GM19025 (cell line): Measurements from ENCODE around the gene CGB7.

Experiments
- ATAC-seq: cut with Tn5 transposase; IDR thresholded peaks from one replicate; pipeline ENCODE4 v1.9.1; 2021; ENCODE audit warnings: mild to moderate bottlenecking, low read depth, moderate library complexity; ENCODE audit not compliant: unreplicated experiment

The CGB7 gene

DNA sequence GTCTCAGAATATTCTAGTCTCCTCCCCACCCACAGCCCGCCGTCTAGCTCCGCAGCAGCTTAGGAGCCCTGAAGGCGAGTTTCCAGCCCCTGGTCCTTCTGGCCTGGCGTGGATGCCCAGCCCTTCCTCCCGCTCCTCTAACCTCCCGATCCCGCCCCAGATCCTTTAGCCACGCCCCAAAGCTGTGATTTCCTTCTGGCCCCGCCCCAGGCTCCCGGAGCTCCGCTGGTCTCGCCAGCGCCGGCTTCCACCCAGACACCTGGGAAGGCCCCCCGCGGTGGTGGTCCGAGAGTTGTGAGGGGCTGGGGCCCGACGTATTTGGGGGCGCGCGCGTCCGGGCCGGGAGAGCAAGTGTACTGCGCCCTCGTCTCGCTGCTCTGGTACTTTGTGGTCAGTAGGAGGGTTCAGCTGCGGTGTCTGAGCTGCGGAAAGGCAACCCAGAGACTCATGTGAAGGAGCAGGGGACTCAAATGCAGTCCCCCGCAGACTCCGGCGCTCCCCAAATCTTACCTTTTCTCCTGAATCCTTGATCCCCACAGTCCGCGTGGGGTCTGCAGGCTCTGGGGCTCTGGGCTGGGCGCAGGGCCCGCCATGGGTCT, at the start of gene CGB7:
Gene CGB7, minus strand, starts transcription at position 114 of the 599 bp plus-strand sequence. CDS start 2,374 bp downstream, outside the sequence.
- ATAC-seq: no peak

DNA sequence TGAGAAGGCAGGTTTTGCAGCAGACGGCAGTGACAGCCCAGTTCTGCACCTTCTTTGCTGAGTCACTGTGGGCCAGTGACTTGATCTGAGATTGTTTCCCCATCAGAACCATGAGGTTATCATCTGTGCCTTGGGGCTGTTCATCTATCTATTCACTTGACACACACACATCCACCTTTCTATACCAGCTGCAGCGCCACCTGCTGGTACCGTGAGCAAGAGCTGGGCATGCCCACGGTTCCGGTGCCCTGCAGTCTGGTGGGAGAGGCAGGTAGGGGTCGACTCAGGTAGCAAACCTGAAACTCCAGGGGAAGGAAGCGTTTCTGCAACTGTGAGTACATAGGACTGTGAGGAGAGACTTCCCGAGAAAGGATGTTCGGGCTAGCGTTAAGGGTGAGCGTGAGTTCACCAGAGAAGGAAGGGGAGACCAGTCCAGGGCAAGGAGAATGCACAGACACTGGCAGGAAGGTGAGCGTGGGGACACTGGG, 49.1 kb upstream of the CGB7 start:
- no peak for ATAC-seq

GRCh38 chr19:49104229-49104864, 46.8 kb upstream of the CGB7 start:
- no peak for ATAC-seq

GRCh38 chr19:49103331-49104085, 46.0 kb upstream of the CGB7 start:
- no peak for ATAC-seq

- ATAC-seq: no peak
Observed at GRCh38 chr19:49102303-49102702, 44.8 kb upstream of the CGB7 start.

- no peak for ATAC-seq
Observed at GRCh38 chr19:49101160-49101559, 43.6 kb upstream of the CGB7 start.

GRCh38 chr19:49098795-49099194, 41.2 kb upstream of the CGB7 start:
- no peak for ATAC-seq

GRCh38 chr19:49097453-49098288, 40.1 kb upstream of the CGB7 start:
- ATAC-seq: no peak

DNA sequence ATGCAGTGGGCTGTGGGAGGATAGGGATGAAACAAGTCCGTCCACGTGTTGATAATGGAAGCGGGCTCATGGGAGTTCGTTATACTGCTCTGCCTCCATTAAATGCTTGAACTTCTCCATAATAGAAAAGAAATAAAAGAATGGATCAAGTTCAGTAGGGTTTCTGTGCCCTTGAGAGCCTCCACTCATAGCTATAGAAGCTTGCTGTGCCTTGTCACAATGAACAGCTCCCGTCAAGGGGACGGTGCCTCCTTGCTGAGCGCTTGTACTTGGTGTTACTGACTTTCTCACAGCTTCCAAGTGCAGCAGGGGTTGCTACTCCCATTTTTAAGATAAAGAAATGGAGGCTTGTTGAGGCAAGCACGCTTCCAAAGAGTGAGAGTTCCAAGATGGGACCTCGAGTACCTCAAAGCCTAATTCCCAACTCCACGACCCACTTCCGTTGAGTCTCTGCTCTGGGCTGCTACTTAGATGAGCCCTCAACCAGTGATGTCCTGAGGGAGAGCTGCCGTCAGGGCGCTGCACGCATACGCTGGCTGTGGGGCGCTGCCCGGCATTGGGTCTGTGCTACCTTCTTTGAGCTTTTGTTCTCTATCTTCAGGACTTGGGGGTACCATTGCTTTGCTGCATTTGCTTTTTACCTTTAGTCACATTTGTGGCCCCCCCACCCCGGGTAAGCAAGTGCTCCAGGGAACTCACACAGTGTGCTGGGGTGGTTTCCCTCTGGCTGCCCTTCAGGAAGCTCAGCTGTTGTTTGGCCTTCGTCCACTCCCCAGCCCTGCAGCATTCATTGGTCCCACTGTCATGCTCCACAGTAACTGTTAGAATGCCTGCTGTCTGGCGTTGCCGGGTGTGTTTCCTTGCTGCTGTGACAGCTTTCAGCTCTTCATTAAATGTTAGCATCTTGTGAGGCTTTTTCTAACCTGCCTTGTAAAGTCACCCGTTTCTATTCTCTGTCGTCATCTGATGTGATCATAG, 37.2 kb upstream of the CGB7 start:
- ATAC-seq: no peak

GRCh38 chr19:49092686-49093085, 35.1 kb upstream of the CGB7 start:
- ATAC-seq: no peak

- no peak for ATAC-seq
Observed at GRCh38 chr19:49091391-49092038, 34.0 kb upstream of the CGB7 start.

DNA sequence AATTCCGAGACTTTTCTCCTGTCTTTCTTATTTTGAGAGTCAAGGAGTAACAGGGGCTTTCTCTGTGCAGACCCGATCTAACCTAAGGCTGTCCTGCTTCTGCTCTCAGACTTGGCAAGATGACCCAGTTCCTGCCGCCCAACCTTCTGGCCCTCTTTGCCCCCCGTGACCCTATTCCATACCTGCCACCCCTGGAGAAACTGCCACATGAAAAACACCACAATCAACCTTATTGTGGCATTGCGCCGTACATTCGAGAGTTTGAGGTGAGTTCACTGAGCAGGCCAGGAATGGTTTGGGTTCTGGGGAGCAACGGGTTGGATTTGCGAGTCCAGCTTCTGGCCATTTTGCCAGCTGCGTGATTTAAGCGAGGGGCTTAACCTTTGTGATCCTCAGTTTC, 28.7 kb upstream of the CGB7 start:
- no peak for ATAC-seq

- ATAC-seq: no peak
Observed at GRCh38 chr19:49085868-49086232, 28.3 kb upstream of the CGB7 start.

DNA sequence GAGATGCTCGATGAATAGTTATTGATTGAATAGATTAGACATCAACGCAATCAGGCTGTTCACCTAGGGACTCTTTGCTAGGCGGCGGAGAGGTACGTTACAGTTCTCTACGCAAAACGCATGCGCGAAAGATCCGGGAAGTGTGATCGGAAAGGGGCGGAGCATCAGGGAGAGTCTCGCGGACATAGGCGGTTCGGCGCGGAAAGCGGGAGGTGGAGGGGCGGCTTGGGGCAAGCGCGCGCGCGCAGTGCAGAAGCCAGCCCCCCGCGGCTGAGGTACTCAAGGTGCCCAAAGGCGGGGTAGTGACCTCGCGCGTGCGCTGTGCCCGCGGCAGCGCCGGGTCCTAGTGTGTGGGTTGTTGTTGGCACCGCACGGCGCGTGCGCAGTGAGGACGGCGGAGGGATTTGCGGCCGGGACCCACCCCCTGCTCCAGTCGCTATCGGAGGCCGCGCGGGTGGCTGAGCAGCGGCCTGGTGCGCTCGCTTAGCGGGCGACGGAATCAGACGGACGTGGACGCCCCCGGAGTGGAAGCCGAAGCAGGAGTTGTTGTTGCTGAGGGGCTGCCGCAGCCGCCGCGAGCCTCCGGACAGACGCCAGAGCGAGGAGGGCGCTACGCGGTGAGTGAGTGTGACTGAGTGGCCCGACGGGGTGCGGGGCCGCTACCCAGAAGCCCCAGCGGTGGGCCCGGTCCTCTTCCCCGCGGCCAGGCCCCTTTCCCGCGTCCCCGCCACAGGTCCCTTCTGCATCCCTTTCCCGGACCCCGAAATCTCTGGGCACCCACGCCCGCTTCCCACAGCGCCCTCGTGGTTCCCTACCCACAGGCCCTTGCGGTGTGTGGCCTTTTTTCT, 27.7 kb upstream of the CGB7 start, which contains the start of gene SNRNP70:
Gene SNRNP70, plus strand, starts transcription at position 432 of the 848 bp plus-strand sequence. CDS start 964 bp downstream, outside the sequence.
- ATAC-seq: peak; percentile 81

GRCh38 chr19:49084206-49085019, 26.9 kb upstream of the CGB7 start:
- ATAC-seq: no peak

DNA sequence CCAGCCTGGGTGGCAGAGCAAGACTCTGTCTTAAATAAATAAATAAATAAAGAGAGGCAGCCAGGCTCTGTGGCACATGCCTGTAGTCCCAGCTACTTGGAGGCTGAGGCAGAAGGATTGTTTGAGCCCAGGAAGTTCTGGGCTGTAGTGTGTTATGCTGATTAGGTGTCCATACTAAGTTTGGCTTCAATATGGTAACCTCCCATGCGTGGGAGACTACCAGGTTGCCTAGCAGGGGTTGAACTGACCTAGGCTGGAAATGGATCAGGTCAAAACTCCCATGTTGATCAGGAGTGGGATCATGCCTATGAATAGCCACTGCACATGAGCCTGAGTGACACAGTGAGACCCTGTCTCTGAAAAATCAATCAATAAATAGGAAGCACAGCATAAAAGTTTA, 23.7 kb upstream of the CGB7 start:
- no peak for ATAC-seq

DNA sequence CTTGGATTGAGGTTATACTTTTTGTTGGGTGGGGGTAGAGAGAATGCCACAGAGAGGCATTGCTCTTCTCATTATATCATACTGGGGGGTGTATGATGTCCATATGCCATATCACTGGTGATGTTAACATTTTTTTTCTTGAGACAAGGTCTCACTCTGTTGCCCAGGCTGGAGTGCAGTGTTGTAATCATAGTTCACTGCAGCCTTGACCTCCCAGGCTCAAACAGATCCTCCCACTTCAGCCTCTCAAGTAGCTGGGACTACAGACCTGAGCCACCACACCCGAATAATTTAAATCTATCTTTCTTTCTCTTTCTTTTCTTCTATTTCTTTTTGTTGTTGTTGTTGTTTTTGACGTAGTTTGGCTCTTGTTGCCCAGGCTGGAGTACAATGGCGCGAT, 22.8 kb upstream of the CGB7 start:
- no peak for ATAC-seq
